Measurements from ENCODE around the gene IGFBP2. TPM values are rescaled to one million over a fixed set of nuclear protein-coding genes. Genes with fewer than 3 reads are reported as not detected.

The IGFBP2 gene
- total RNA-seq, 1 experiment from 2014 or later: 175 TPM

- Histone ChIP-seq H3K4me3 (no peak overlapping the region), H3K4me1 (peaks cover 26% of the 10 kb centered on the region), H3K27me3 (no peaks in the 10 kb centered on the region), H3K27ac (no peak overlapping the region), H3K9me3 (replicated peaks) (no peaks in the 10 kb centered on the region; the same call in 1 of the 2 replicates), H3K36me3 (no peaks in the 10 kb centered on the region)
- DNase-seq: peak; percentile 48 to 80
Measured at GRCh38 chr2:216698895-216699294, 65.7 kb downstream of the IGFBP2 start.

- Histone ChIP-seq H3K36me3 (no peaks in the 10 kb centered on the region), H3K9me3 (replicated peaks) (no peaks in the 10 kb centered on the region; the same call in 1 of the 2 replicates), H3K4me1 (peaks cover 26% of the 10 kb centered on the region), H3K27ac (peak overlapping the region; percentile 25), H3K4me3 (no peak overlapping the region), H3K27me3 (no peaks in the 10 kb centered on the region)
- DNase-seq: peak; percentile 48 to 77
Measured at GRCh38 chr2:216700088-216700567, 66.9 kb downstream of the IGFBP2 start.

GRCh38 chr2:216700781-216701180 is 67.6 kb downstream of the IGFBP2 start:
- DNase-seq: peak; percentile 33 to 70
- H3K4me3 ChIP-seq: no peak overlapping the region
- H3K27ac ChIP-seq: no peak overlapping the region

GRCh38 chr2:216701544-216701943 is 68.3 kb downstream of the IGFBP2 start:
- Histone ChIP-seq H3K36me3 (no peaks in the 10 kb centered on the region), H3K9me3 (replicated peaks) (no peaks in the 10 kb centered on the region; the same call in 1 of the 2 replicates), H3K4me1 (peaks cover 21% of the 10 kb centered on the region), H3K4me3 (no peak overlapping the region), H3K27ac (no peak overlapping the region), H3K27me3 (no peaks in the 10 kb centered on the region)
- no peak for DNase-seq

More at GRCh38 chr2:216700781-216701180, 67.6 kb downstream of the IGFBP2 start:
- Histone ChIP-seq H3K27me3 (no peaks in the 10 kb centered on the region), H3K4me1 (peaks cover 22% of the 10 kb centered on the region), H3K36me3 (no peaks in the 10 kb centered on the region), H3K9me3 (replicated peaks) (no peaks in the 10 kb centered on the region; the same call in 1 of the 2 replicates)

- H3K27ac ChIP-seq: no peak overlapping the region
- no peak overlapping the region for H3K4me3 ChIP-seq
- DNase-seq: no peak
- no peaks in the 10 kb centered on the region for H3K36me3 ChIP-seq
- H3K27me3 ChIP-seq: no peaks in the 10 kb centered on the region
- no peaks in the 10 kb centered on the region; the same call in 1 of the 2 replicates for H3K9me3 ChIP-seq (replicated peaks)
- peaks cover 21% of the 10 kb centered on the region for H3K4me1 ChIP-seq
Measured at GRCh38 chr2:216702756-216703155, 69.5 kb downstream of the IGFBP2 start.

- Histone ChIP-seq H3K27ac (no peak overlapping the region), H3K9me3 (replicated peaks) (no peaks in the 10 kb centered on the region)
Measured at GRCh38 chr2:216710551-216711301, 77.5 kb downstream of the IGFBP2 start.

GRCh38 chr2:216711348-216711747 is 78.1 kb downstream of the IGFBP2 start:
- H3K4me3 ChIP-seq: no peak overlapping the region
- no peaks in the 10 kb centered on the region for H3K9me3 ChIP-seq (replicated peaks)
- no peak for DNase-seq
- no peak overlapping the region for H3K27ac ChIP-seq
- H3K4me1 ChIP-seq: peaks cover 13% of the 10 kb centered on the region
- no peaks in the 10 kb centered on the region for H3K36me3 ChIP-seq
- H3K27me3 ChIP-seq: no peaks in the 10 kb centered on the region

More at GRCh38 chr2:216710551-216711301, 77.5 kb downstream of the IGFBP2 start:
- Histone ChIP-seq H3K27me3 (no peaks in the 10 kb centered on the region), H3K36me3 (no peaks in the 10 kb centered on the region), H3K4me1 (peaks cover 13% of the 10 kb centered on the region), H3K4me3 (no peak overlapping the region)
- no peak for DNase-seq

- H3K27ac ChIP-seq: no peak overlapping the region
- no peaks in the 10 kb centered on the region for H3K9me3 ChIP-seq (replicated peaks)
- peaks cover 13% of the 10 kb centered on the region for H3K4me1 ChIP-seq
- H3K36me3 ChIP-seq: no peaks in the 10 kb centered on the region
- peak; percentile 26 to 27 for DNase-seq
- no peak overlapping the region for H3K4me3 ChIP-seq
- H3K27me3 ChIP-seq: no peaks in the 10 kb centered on the region
Measured at GRCh38 chr2:216713691-216714336, 80.6 kb downstream of the IGFBP2 start.

Other genes starting within 250 kb of the IGFBP2 start
- 8.8 and 9.4 TPM in 2 replicates for gene SMARCAL1, start 220.9 kb upstream of the IGFBP2 start, total RNA-seq (2014; rRNA removed; shearing (Covaris generic))
- gene RPL37A, start 134.6 kb upstream of the IGFBP2 start, total RNA-seq (2014; rRNA removed; shearing (Covaris generic)): 4,028 and 4,913 TPM in 2 replicates
- 16.8 and 20.5 TPM in 2 replicates for gene IGFBP5, start 62.1 kb downstream of the IGFBP2 start, total RNA-seq (2014; rRNA removed; shearing (Covaris generic))
- gene TNP1, start 226.6 kb downstream of the IGFBP2 start, total RNA-seq (2014; rRNA removed; shearing (Covaris generic)): not detected in 2 replicates